Neural cell (in vitro differentiated cells): ENCODE measurements around the gene MLLT3.

Experiments
- CTCF ChIP-seq: fragments of 450-650 bp; IDR thresholded peaks from 2 replicates; pipeline ENCODE4 v1.5.1; 2014; ENCODE audit warnings: antibody characterized with exemption, mild to moderate bottlenecking, moderate library complexity; ENCODE audit not compliant: poor library complexity, severe bottlenecking
- EP300 ChIP-seq: fragments of 450-650 bp; conservative IDR thresholded peaks from 2 replicates; pipeline ENCODE4 v1.6.1; 2014; ENCODE audit warnings: antibody characterized with exemption, mild to moderate bottlenecking, moderate library complexity; ENCODE audit not compliant: poor library complexity, severe bottlenecking
- EZH2 ChIP-seq: fragments of 200-600, 300-800 bp; shearing (Covaris generic), sonication (generic); IDR thresholded peaks from 2 replicates; pipeline ENCODE4 v1.6.1; 2014; ENCODE audit warnings: antibody characterized with exemption, low read length, borderline replicate concordance, mild to moderate bottlenecking; ENCODE audit not compliant: insufficient read depth, poor library complexity, severe bottlenecking
- POLR2AphosphoS5 ChIP-seq: IDR thresholded peaks from 2 replicates; pipeline ENCODE4 v1.6.1; 2012
- RAD21 ChIP-seq: fragments of 450-650 bp; conservative IDR thresholded peaks from 2 replicates; pipeline ENCODE4 v1.6.1; 2014; ENCODE audit warnings: antibody characterized with exemption, mild to moderate bottlenecking, moderate library complexity
- REST ChIP-seq: IDR thresholded peaks from 2 replicates; pipeline ENCODE4 v1.6.1; 2012; ENCODE audit warnings: borderline replicate concordance
- TAF1 ChIP-seq: IDR thresholded peaks from 2 replicates; pipeline ENCODE4 v1.6.1; 2012; ENCODE audit warnings: low read depth

GRCh38 chr9:20361229-20361628, 261.1 kb downstream of the MLLT3 start:
- TF ChIP-seq TAF1 (no peak), RAD21 (no peak), CTCF (no peak), POLR2AphosphoS5 (no peak), EP300 (no peak), REST (no peak), EZH2 (no peak)
